Right atrium auricular region (tissue), 2 donors: ENCODE data around the gene AGTPBP1. TPM values are rescaled to one million over a fixed set of nuclear protein-coding genes. Genes with fewer than 3 reads are reported as not detected.
"Not testable (repeated sequence)": the region's sequence is repeated elsewhere in the genome, so short reads cannot be mapped to it uniquely, and the experiment has no call there.

Experiments used
- DNase-seq: peaks from one replicate; pipeline ENCODE4 v3.0.0-alpha.2; 2019; ENCODE audit warnings: low spot score
- H3K27ac ChIP-seq, 2 donors: fragments of 200-600 bp; sonication (generic); 1 replicate in 1 of 2; 2 replicates in 1 of 2; pipeline ENCODE4 v1.5.1; 2016 to 2019
- H3K27me3 ChIP-seq, 2 donors: fragments of 200-600 bp; sonication (generic); one replicate each; pipeline versions ENCODE4 v1.5.1 to v1.6.0; 2017 to 2019
- H3K36me3 ChIP-seq: fragments of 200-600 bp; sonication (generic); one replicate; pipeline ENCODE4 v1.5.1; 2016
- H3K4me1 ChIP-seq, 2 donors: fragments of 200-600 bp; sonication (generic); one replicate each; pipeline versions ENCODE4 v1.5.1 to v1.6.0; 2017 to 2019
- H3K4me3 ChIP-seq, 2 donors: fragments of 200-600 bp; sonication (generic); 1 replicate in 1 of 2; 2 replicates in 1 of 2; pipeline ENCODE4 v1.5.1; 2017 to 2019; ENCODE audit warnings: mild to moderate bottlenecking in 1 of 2, moderate library complexity in 1 of 2
- H3K9me3 ChIP-seq, 2 donors: fragments of 200-600 bp; sonication (generic); one replicate each; pipeline ENCODE4 v1.5.1; 2019
- total RNA-seq, 2 donors: library from RNA; depleted of rRNA; stranded (reverse); fragments of >200 nt; gene quantifications; one replicate each; pipeline ENCODE4 v1.1.0, GENCODE V29; 2016
- TF ChIP-seq, protein P1 (sequence below), 2 donors: fragments of 200-600 bp; sonication (generic); IDR thresholded peaks; one replicate each; pipeline ENCODE4 v1.5.1; 2019; ENCODE audit warnings: antibody characterized with exemption in 2 of 2

AGTPBP1 gene, protein sequence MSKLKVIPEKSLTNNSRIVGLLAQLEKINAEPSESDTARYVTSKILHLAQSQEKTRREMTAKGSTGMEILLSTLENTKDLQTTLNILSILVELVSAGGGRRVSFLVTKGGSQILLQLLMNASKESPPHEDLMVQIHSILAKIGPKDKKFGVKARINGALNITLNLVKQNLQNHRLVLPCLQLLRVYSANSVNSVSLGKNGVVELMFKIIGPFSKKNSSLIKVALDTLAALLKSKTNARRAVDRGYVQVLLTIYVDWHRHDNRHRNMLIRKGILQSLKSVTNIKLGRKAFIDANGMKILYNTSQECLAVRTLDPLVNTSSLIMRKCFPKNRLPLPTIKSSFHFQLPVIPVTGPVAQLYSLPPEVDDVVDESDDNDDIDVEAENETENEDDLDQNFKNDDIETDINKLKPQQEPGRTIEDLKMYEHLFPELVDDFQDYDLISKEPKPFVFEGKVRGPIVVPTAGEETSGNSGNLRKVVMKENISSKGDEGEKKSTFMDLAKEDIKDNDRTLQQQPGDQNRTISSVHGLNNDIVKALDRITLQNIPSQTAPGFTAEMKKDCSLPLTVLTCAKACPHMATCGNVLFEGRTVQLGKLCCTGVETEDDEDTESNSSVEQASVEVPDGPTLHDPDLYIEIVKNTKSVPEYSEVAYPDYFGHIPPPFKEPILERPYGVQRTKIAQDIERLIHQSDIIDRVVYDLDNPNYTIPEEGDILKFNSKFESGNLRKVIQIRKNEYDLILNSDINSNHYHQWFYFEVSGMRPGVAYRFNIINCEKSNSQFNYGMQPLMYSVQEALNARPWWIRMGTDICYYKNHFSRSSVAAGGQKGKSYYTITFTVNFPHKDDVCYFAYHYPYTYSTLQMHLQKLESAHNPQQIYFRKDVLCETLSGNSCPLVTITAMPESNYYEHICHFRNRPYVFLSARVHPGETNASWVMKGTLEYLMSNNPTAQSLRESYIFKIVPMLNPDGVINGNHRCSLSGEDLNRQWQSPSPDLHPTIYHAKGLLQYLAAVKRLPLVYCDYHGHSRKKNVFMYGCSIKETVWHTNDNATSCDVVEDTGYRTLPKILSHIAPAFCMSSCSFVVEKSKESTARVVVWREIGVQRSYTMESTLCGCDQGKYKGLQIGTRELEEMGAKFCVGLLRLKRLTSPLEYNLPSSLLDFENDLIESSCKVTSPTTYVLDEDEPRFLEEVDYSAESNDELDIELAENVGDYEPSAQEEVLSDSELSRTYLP
- 10 to 100 TPM; 34.1 to 53.2 TPM for total RNA-seq

DNA sequence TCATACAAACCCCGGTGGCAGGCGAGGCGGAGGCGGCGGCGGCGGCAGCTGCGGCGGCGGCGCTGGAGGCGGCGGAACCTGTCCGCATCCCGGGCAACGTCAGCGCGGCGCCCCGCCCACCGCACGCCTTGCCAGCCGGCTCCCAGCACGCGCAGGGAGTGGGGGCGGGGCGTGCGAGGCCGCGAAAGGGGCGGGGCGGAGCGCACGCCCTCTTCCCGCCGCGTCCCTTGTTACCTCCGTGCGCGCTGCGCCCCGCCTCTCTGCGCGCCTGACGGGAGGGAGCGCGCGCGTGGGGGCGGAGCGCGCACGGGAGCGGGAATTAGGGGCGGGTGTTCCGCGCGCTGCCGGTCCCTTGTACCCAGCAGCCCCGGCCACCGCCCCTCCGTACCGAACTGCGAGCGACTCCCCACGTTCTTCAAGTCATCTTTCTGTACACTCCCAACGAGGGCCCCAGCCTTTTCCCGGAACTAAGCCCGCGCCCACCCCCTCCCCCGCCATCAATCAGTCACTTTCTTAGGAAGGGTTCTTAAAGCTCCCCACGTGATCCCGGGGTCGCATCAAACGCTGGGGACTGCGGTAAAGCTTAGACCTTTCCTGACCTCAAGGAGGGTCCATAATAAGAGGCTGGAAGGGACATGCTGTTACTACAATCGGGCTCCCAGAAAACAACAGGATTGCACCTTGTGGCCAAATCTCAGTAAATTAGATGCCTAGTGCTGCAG, at the start of gene AGTPBP1:
AGTPBP1 (minus strand) TSS at position 80 of the 722 bp plus-strand sequence. CDS start 29,421 bp downstream, outside the sequence.
- TF ChIP-seq, protein P1, sequence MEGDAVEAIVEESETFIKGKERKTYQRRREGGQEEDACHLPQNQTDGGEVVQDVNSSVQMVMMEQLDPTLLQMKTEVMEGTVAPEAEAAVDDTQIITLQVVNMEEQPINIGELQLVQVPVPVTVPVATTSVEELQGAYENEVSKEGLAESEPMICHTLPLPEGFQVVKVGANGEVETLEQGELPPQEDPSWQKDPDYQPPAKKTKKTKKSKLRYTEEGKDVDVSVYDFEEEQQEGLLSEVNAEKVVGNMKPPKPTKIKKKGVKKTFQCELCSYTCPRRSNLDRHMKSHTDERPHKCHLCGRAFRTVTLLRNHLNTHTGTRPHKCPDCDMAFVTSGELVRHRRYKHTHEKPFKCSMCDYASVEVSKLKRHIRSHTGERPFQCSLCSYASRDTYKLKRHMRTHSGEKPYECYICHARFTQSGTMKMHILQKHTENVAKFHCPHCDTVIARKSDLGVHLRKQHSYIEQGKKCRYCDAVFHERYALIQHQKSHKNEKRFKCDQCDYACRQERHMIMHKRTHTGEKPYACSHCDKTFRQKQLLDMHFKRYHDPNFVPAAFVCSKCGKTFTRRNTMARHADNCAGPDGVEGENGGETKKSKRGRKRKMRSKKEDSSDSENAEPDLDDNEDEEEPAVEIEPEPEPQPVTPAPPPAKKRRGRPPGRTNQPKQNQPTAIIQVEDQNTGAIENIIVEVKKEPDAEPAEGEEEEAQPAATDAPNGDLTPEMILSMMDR (IDR thresholded peaks at IDR 0.05), result peak in 1 of 2 donors; percentile 28
- Histone ChIP-seq H3K4me1 (peaks cover 0 to 27% of the 10 kb centered on the region in 2 donors), H3K4me3 (peak within 1 kb of the TSS; percentile 96 to 97)

DNA sequence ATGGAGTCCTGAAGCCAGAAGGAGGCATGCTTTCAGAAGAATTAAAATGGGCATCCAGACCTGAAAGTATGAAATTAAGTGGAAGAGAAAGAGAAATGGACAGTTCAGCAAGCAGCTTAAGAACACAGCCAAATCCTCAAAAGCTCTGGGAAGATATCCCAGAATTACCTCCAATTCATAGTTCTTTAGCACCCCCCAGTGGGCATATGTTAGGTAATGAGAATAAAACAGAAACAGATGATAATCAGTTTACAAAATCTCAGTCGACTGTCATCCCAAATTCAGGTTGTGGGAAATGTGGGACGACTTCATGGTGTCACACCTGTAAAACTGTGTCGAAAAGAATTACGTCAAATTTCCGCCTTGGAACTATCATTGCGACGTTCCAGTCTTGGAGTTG, 44.4 kb upstream of the AGTPBP1 start:
- DNase-seq, H3K27ac ChIP-seq, H3K4me3 ChIP-seq, H3K36me3 ChIP-seq, H3K4me1 ChIP-seq, H3K27me3 ChIP-seq, H3K9me3 ChIP-seq: not testable (repeated sequence)
- TF ChIP-seq, protein P1 (IDR thresholded peaks at IDR 0.05), result peak in 1 of 2 donors; percentile 50

More for the DNA sequence above, at the start of gene AGTPBP1:
- no peaks in the 10 kb centered on the region for H3K36me3 ChIP-seq
- no peaks in the 10 kb centered on the region for H3K9me3 ChIP-seq
- H3K27ac ChIP-seq, result peak within 1 kb of the TSS; percentile 95 to 97
- DNase-seq, result peak; percentile 91
- no peaks in the 10 kb centered on the region for H3K27me3 ChIP-seq

DNA sequence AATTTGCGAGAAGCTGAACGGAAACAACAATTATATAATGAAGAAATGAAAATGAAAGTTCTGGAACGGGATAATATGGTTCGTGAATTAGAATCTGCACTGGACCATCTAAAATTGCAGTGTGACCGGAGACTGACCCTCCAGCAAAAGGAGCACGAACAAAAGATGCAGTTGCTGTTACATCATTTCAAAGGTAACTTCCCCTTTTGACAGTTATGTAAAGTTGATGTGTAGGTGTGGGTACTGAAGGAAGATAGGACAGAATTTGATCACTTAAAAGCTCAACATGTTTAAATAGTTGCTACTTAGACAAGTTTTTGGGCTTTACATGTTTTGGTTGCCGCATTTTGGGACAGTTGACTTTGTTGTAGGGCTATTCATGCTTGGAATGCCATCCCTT, 32.1 kb upstream of the AGTPBP1 start:
- H3K36me3 ChIP-seq, H3K4me3 ChIP-seq, DNase-seq, H3K27ac ChIP-seq, H3K9me3 ChIP-seq, H3K4me1 ChIP-seq, H3K27me3 ChIP-seq: not testable (repeated sequence)

DNA sequence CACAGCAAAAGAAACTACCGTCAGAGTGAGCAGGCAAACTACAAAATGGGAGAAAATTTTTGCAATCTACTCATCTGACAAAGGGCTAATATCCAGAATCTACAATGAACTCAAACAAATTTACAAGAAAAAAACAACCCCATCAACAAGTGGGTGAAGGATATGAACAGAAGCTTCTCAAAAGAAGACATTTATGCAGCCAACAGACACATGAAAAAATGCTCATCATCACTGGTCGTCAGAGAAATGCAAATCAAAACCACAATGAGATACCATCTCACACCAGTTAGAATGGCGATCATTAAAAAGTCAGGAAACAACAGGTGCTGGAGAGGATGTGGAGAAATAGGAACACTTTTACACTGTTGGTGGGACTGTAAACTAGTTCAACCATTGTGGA, 20.0 kb upstream of the AGTPBP1 start:
- not testable (repeated sequence) for H3K4me1 ChIP-seq, H3K9me3 ChIP-seq, DNase-seq, H3K36me3 ChIP-seq, H3K4me3 ChIP-seq, H3K27ac ChIP-seq, H3K27me3 ChIP-seq

DNA sequence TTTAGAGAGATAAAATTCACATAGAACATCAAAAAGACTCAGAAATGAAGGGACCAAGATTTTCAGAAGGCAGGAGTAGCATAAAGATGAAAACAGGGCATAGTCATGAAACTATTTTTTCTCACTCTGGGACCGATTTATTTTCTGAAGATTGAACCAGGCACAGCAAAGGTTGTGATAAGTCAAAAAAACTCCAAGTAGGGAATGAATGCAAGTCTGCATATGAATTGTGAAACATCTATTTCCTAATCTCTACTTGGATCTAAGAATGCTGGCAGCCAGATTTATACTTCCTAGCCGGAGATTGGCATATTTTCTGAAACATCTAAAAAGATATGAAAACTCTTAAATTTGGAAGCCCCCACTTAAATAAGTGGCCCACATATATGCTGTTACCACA, 16.0 kb upstream of the AGTPBP1 start:
- not testable (repeated sequence) for H3K4me1 ChIP-seq, H3K36me3 ChIP-seq, DNase-seq, H3K27ac ChIP-seq, H3K9me3 ChIP-seq, H3K27me3 ChIP-seq, H3K4me3 ChIP-seq

DNA sequence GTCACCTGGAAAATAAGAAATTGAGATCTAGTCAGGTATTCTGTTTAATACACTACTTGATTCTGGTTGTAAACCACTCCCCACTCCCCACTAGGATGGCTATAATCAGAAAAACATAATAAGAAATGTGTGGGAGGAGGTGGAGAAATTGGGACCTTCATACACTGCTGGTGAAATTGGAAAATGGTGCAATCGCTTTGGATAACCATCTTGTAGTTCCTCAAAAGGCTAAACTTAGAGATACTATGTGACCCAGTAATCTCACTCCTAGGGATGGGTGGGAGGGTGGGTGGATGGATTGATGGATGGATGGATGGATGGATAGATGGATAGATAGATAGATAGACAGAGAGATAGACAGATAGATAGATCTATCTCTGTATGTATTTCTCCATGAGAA, 14.5 kb upstream of the AGTPBP1 start:
- H3K36me3 ChIP-seq, H3K9me3 ChIP-seq, DNase-seq, H3K27ac ChIP-seq, H3K4me3 ChIP-seq, H3K27me3 ChIP-seq, H3K4me1 ChIP-seq: not testable (repeated sequence)

DNA sequence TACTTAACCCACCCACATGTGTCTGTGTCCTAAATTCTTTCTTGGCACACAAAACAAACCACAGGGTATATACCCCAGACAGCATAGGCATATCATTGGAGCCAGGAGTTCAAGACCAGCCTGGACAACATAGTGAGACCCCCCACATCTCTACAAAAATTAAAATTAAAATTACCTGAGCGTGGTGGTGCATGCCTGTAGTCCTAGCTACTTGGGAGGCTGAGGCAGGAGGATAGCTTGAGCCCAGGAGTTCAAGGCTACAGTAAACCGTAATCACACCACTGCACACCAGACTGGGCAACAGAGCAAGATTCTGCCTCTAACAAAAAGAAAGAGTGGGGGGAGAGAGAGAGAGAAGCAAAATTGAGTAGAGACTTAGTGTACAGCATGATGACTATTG, 4.6 kb upstream of the AGTPBP1 start:
- no peak overlapping the region for H3K4me3 ChIP-seq
- TF ChIP-seq, protein P1 (IDR thresholded peaks at IDR 0.05), result no peak
- H3K36me3 ChIP-seq, result no peaks in the 10 kb centered on the region
- peaks cover 0 to 8% of the 10 kb centered on the region in 2 donors for H3K4me1 ChIP-seq
- no peak overlapping the region for H3K27ac ChIP-seq
- no peaks in the 10 kb centered on the region for H3K27me3 ChIP-seq
- no peak for DNase-seq
- H3K9me3 ChIP-seq, result no peaks in the 10 kb centered on the region
